ENCODE results near the gene CCR5AS.

CCR5AS gene

GRCh38 chr3:46448721-46449120 is 41.9 kb upstream of the CCR5AS start:
- no peaks in the 10 kb centered on the region for H3K9me3 ChIP-seq
- 88 to 94% (median 92%) methylated on average over 14 to 17 of the region's 17 CpGs for WGBS, 5 donors
- no peak overlapping the region for H3K4me3 ChIP-seq
- peaks cover 0 to 12% (median 3%) of the 10 kb centered on the region in 6 donors for H3K4me1 ChIP-seq
- TF ChIP-seq CTCF (IDR thresholded peaks at IDR 0.05 in 8 of 11, conservative IDR thresholded peaks at IDR 0.05 in 3 of 11), result no peak
- TF ChIP-seq POLR2AphosphoS5 (IDR thresholded peaks at IDR 0.05), result no peak
- TF ChIP-seq POLR2A (IDR thresholded peaks at IDR 0.05), result no peak
- H3K27ac ChIP-seq, result peak overlapping the region in 1 of 8 donors; percentile 13
- DNase-seq, result no peak
- peaks cover 0 to 99% (median 7%) of the 10 kb centered on the region in 6 donors for H3K36me3 ChIP-seq
- intact Hi-C loops (cut with DNase I; ENCODE audit: low total_unique reads), result no loop called here
- peaks cover 0 to 5% (median 0%) of the 10 kb centered on the region in 7 donors for H3K27me3 ChIP-seq (replicated peaks in 1 of 7)

GRCh38 chr3:46447228-46447985 is 40.5 kb upstream of the CCR5AS start:
- WGBS, 5 donors, result 53 to 68% (median 61%) methylated on average over 5 of the region's 5 CpGs

GRCh38 chr3:46442576-46443530 is 36.0 kb upstream of the CCR5AS start:
- Histone ChIP-seq H3K9me3 (no peaks in the 10 kb centered on the region), H3K4me3 (no peak overlapping the region), H3K36me3 (peaks cover 0 to 95% (median 5%) of the 10 kb centered on the region in 6 donors), H3K27me3 (replicated peaks in 1 of 7) (no peaks in the 10 kb centered on the region), H3K27ac (peak overlapping the region in 2 of 8 donors; percentile 14 to 36), H3K4me1 (peaks cover 0 to 39% (median 20%) of the 10 kb centered on the region in 6 donors)
- TF ChIP-seq POLR2A (IDR thresholded peaks at IDR 0.05), result no peak
- TF ChIP-seq POLR2AphosphoS5 (IDR thresholded peaks at IDR 0.05), result peak in 1 of 3 donors; percentile 27
- peak in 7 of 11 experiments; percentile 38 to 88 (median 64) for TF ChIP-seq CTCF (IDR thresholded peaks at IDR 0.05 in 8 of 11, conservative IDR thresholded peaks at IDR 0.05 in 3 of 11)
- 68 to 86% (median 72%) methylated on average over 15 to 16 of the region's 16 CpGs for WGBS, 5 donors
- intact Hi-C loops (cut with DNase I; ENCODE audit: low total_unique reads), result no loop called here
- DNase-seq, result no peak

More at GRCh38 chr3:46447228-46447985, 40.5 kb upstream of the CCR5AS start:
- Histone ChIP-seq H3K9me3 (no peaks in the 10 kb centered on the region), H3K27me3 (replicated peaks in 1 of 7) (peaks cover 0 to 5% (median 0%) of the 10 kb centered on the region in 7 donors), H3K36me3 (peaks cover 0 to 97% (median 12%) of the 10 kb centered on the region in 6 donors), H3K27ac (no peak overlapping the region), H3K4me3 (no peak overlapping the region), H3K4me1 (peaks cover 0 to 19% (median 6%) of the 10 kb centered on the region in 6 donors)
- intact Hi-C loops (cut with DNase I; ENCODE audit: low total_unique reads), result no loop called here
- TF ChIP-seq POLR2A (IDR thresholded peaks at IDR 0.05) (no peak), POLR2AphosphoS5 (IDR thresholded peaks at IDR 0.05) (no peak), CTCF (IDR thresholded peaks at IDR 0.05 in 8 of 11, conservative IDR thresholded peaks at IDR 0.05 in 3 of 11) (no peak)
- no peak for DNase-seq

Data from spleen (tissue), 11 donors.